ENCODE measurements around the gene KDM8.
"Not testable (repeated sequence)": the region's sequence is repeated elsewhere in the genome, so short reads cannot be mapped to it uniquely, and the experiment has no call there.

Gene KDM8

GRCh38 chr16:27191352-27191924 lies 11.9 kb upstream of the KDM8 start:
- no peak for DNase-seq (ENCODE audit: low spot score)

- no peak for DNase-seq (ENCODE audit: low spot score)
Observed at GRCh38 chr16:27193300-27193990, 9.9 kb upstream of the KDM8 start.

GRCh38 chr16:27195076-27195741 lies 8.1 kb upstream of the KDM8 start:
- no peak for DNase-seq (ENCODE audit: low spot score)

GRCh38 chr16:27195941-27196595 lies 7.3 kb upstream of the KDM8 start:
- DNase-seq (ENCODE audit: low spot score), result no peak

- no peak for DNase-seq (ENCODE audit: low spot score)
Observed at GRCh38 chr16:27197004-27197403, 6.3 kb upstream of the KDM8 start.

- DNase-seq (ENCODE audit: low spot score), result no peak
Observed at GRCh38 chr16:27198451-27199234, 4.7 kb upstream of the KDM8 start.

- DNase-seq (ENCODE audit: low spot score), result no peak
Observed at GRCh38 chr16:27199235-27199586, 4.1 kb upstream of the KDM8 start.

GRCh38 chr16:27199736-27200135 lies 3.6 kb upstream of the KDM8 start:
- DNase-seq (ENCODE audit: low spot score), result no peak

- not testable (repeated sequence) for DNase-seq (ENCODE audit: low spot score)
Observed at GRCh38 chr16:27200914-27201313, 2.4 kb upstream of the KDM8 start.

GRCh38 chr16:27202923-27203506 lies 311 bp upstream of the KDM8 start:
- peak; percentile 95 for DNase-seq (ENCODE audit: low spot score)

GRCh38 chr16:27204312-27204915 lies 1.1 kb downstream of the KDM8 start:
- DNase-seq (ENCODE audit: low spot score), result no peak

GRCh38 chr16:27205423-27206065 lies 2.2 kb downstream of the KDM8 start:
- DNase-seq (ENCODE audit: low spot score), result no peak

GRCh38 chr16:27207121-27207520 lies 3.8 kb downstream of the KDM8 start:
- DNase-seq (ENCODE audit: low spot score), result not testable (repeated sequence)

- no peak for DNase-seq (ENCODE audit: low spot score)
Observed at GRCh38 chr16:27208081-27208680, 4.9 kb downstream of the KDM8 start.

GRCh38 chr16:27208796-27209195 lies 5.5 kb downstream of the KDM8 start:
- DNase-seq (ENCODE audit: low spot score), result no peak

GRCh38 chr16:27209591-27209990 lies 6.3 kb downstream of the KDM8 start:
- DNase-seq (ENCODE audit: low spot score), result no peak

GRCh38 chr16:27210174-27210573 lies 6.8 kb downstream of the KDM8 start:
- no peak for DNase-seq (ENCODE audit: low spot score)

- DNase-seq (ENCODE audit: low spot score), result no peak
Observed at GRCh38 chr16:27211026-27211425, 7.7 kb downstream of the KDM8 start.

GRCh38 chr16:27214084-27214961 lies 11.0 kb downstream of the KDM8 start:
- DNase-seq (ENCODE audit: low spot score), result no peak

All from Ammon's horn (tissue), 1 donor.